GM10248 (cell line): ENCODE data around the gene E2F7.

ENCODE experiments used
- CTCF ChIA-PET: fragments of 300-600 bp; sonication (Branson Sonifier 250); formaldehyde crosslinking; extraction: SDS; loops from one replicate; lab custom pipeline; 2021; ENCODE audit warnings: antibody characterized with exemption; lab: Yijun Ruan, JAX
- POLR2A ChIA-PET: fragments of 350-650 bp; sonication (Branson Sonifier 250); formaldehyde crosslinking; extraction: SDS; loops from one replicate; lab custom pipeline; 2020; ENCODE audit warnings: antibody characterized with exemption; lab: Yijun Ruan, JAX
- DNase-seq: peaks from one replicate; pipeline ENCODE4 v3.0.0; 2012; ENCODE audit errors: extremely low spot score
- CTCF ChIP-seq: IDR thresholded peaks from 2 replicates; pipeline ENCODE4 v1.5.1; 2012; ENCODE audit warnings: mild to moderate bottlenecking, low read depth; ENCODE audit errors: extremely low read depth, missing control alignments, control extremely low read depth

E2F7 gene

GRCh38 chr12:77046468-77046867 is 18.9 kb downstream of the E2F7 start:
- POLR2A ChIA-PET: no interaction called here
- CTCF ChIA-PET: interaction anchor here (1.3 to 4.8 kb wide), 3 partner anchors 14 to 59 kb away, joined by 4 to 61 read pairs (median 4); no protein-coding TSS in a partner anchor
- no peak for DNase-seq
- no peak for TF ChIP-seq CTCF

- POLR2A ChIA-PET: no interaction called here
- TF ChIP-seq CTCF: no peak
- DNase-seq: no peak
- CTCF ChIA-PET: interaction anchor here (2.7 kb wide), 1 partner anchor 14 kb away, joined by 8 read pairs; no protein-coding TSS in a partner anchor
Measured at GRCh38 chr12:77045183-77045582, 20.2 kb downstream of the E2F7 start.

- no peak for TF ChIP-seq CTCF
- ChIA-PET CTCF (interaction anchor here (2.7 kb wide), 2 partner anchors 11 to 15 kb away, joined by 8 to 11 read pairs; no protein-coding TSS in a partner anchor), POLR2A (no interaction called here)
- DNase-seq: no peak
Measured at GRCh38 chr12:77044721-77045120, 20.6 kb downstream of the E2F7 start.

GRCh38 chr12:77042833-77043232 is 22.5 kb downstream of the E2F7 start:
- ChIA-PET CTCF (interaction anchor here (1.1 to 2.7 kb wide), 5 partner anchors 9 to 32 kb away, joined by 4 to 11 read pairs (median 8); no protein-coding TSS in a partner anchor), POLR2A (no interaction called here)
- no peak for DNase-seq
- TF ChIP-seq CTCF: no peak

GRCh38 chr12:77040231-77040630 is 25.1 kb downstream of the E2F7 start:
- no peak for DNase-seq
- POLR2A ChIA-PET: no interaction called here
- TF ChIP-seq CTCF: no peak
- CTCF ChIA-PET: interaction anchor here (1.0 to 4.8 kb wide), 4 partner anchors 9 to 29 kb away, joined by 3 to 23 read pairs (median 4); no protein-coding TSS in a partner anchor

GRCh38 chr12:77035226-77035625 is 30.1 kb downstream of the E2F7 start:
- POLR2A ChIA-PET: no interaction called here
- CTCF ChIA-PET: interaction anchor here (2.9 to 4.2 kb wide), 3 partner anchors 8 to 24 kb away, joined by 11 to 31 read pairs (median 20); no protein-coding TSS in a partner anchor
- TF ChIP-seq CTCF: no peak
- DNase-seq: no peak
